Nephron progenitor cell (in vitro differentiated cells): ENCODE results near the gene RHBDL3.

ENCODE experiments used
- DNase-seq: peaks from one replicate; pipeline ENCODE4 v3.0.0; 2021
- H3K27ac Mint-ChIP-seq: 2 replicates; pipeline ENCODE4 v1.8.0; 2021; ENCODE audit warnings: mild to moderate bottlenecking, moderate library complexity, mixed read lengths
- H3K27me3 Mint-ChIP-seq: 2 replicates; pipeline ENCODE4 v1.8.0; 2021; ENCODE audit warnings: mild to moderate bottlenecking, low read depth, mixed read lengths; ENCODE audit not compliant: poor library complexity
- H3K36me3 Mint-ChIP-seq: 2 replicates; pipeline ENCODE4 v1.8.0; 2021; ENCODE audit warnings: low read depth, mixed read lengths
- H3K4me1 Mint-ChIP-seq: 2 replicates; pipeline ENCODE4 v1.8.0; 2021; ENCODE audit warnings: mixed read lengths
- H3K4me3 Mint-ChIP-seq: 2 replicates; pipeline ENCODE4 v1.8.0; 2021; ENCODE audit warnings: mild to moderate bottlenecking, moderate library complexity, mixed read lengths
- H3K9me3 Mint-ChIP-seq: 2 replicates; pipeline ENCODE4 v1.8.0; 2021; ENCODE audit warnings: mild to moderate bottlenecking, moderate library complexity, mixed read lengths
- TF ChIP-seq, protein P1 (sequence below): fragments of 200-600 bp; sonication (generic); IDR thresholded peaks from 2 replicates; pipeline ENCODE4 v1.5.0; 2021; ENCODE audit warnings: antibody characterized with exemption

Gene RHBDL3

DNA sequence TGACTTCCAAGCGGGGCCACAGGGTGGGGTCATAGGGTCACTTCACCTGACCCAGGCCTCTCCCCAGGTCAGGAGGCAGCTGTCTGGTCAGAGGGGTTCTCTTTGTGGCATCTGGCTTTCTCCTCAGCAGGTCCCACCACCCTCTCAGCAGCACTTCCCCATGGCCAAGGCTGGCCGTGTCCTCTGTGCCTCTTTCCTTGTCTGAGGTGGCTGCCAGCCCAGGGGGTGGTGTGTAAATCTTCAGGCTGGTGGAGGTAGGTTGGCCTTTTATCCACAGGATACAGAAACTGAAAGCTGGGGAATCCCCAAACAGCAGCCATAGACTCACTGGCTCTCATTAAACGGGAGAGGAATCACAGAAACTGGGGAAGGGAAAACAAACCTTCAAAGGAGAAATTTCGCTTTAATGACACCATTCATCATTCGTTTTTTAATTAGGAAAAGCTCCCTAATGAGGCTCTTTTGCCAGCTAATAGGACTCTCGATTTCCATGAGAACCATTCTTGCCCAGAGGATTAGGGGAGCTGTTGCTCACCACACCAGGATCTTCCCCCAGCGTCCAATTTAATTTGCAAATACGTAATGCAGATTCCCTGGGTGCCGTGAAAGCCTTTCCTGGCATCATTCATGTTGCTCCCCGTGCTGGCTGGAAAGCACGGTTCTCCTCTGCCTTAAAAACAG, 58.3 kb downstream of the RHBDL3 start:
- TF ChIP-seq, protein P1, sequence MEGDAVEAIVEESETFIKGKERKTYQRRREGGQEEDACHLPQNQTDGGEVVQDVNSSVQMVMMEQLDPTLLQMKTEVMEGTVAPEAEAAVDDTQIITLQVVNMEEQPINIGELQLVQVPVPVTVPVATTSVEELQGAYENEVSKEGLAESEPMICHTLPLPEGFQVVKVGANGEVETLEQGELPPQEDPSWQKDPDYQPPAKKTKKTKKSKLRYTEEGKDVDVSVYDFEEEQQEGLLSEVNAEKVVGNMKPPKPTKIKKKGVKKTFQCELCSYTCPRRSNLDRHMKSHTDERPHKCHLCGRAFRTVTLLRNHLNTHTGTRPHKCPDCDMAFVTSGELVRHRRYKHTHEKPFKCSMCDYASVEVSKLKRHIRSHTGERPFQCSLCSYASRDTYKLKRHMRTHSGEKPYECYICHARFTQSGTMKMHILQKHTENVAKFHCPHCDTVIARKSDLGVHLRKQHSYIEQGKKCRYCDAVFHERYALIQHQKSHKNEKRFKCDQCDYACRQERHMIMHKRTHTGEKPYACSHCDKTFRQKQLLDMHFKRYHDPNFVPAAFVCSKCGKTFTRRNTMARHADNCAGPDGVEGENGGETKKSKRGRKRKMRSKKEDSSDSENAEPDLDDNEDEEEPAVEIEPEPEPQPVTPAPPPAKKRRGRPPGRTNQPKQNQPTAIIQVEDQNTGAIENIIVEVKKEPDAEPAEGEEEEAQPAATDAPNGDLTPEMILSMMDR: no peak
- Mint-ChIP-seq H3K9me3 (no peaks in the 10 kb centered on the region), H3K27me3 (peaks cover 16% of the 10 kb centered on the region), H3K4me3 (no peak overlapping the region), H3K27ac (no peak overlapping the region), H3K4me1 (peaks cover 18% of the 10 kb centered on the region), H3K36me3 (no peaks in the 10 kb centered on the region)
- DNase-seq: no peak

DNA sequence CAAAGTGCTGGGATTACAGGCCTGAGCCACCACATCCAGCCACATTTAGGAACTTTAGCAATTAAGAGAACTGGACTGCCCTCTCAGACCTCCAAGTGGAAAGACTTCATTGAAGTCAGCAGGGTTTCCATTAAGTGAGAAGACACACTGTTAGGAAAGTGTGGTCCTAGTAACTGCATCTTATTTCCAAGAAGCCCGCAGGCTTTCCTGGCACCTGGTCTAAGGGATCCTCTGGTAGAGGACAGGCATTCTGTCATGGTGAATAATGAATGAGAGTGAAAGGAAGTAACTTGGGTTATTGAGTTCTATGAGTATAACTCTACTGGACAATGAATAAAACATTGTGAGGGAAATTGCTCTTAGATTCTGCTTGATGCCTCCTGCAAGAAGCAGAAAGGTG, 62.3 kb downstream of the RHBDL3 start:
- no peak overlapping the region for H3K4me3 Mint-ChIP-seq
- no peak overlapping the region for H3K27ac Mint-ChIP-seq
- peaks cover 5% of the 10 kb centered on the region for H3K27me3 Mint-ChIP-seq
- TF ChIP-seq, protein P1: no peak
- H3K9me3 Mint-ChIP-seq: no peaks in the 10 kb centered on the region
- peaks cover 17% of the 10 kb centered on the region for H3K4me1 Mint-ChIP-seq
- no peak for DNase-seq
- peaks cover 18% of the 10 kb centered on the region for H3K36me3 Mint-ChIP-seq

DNA sequence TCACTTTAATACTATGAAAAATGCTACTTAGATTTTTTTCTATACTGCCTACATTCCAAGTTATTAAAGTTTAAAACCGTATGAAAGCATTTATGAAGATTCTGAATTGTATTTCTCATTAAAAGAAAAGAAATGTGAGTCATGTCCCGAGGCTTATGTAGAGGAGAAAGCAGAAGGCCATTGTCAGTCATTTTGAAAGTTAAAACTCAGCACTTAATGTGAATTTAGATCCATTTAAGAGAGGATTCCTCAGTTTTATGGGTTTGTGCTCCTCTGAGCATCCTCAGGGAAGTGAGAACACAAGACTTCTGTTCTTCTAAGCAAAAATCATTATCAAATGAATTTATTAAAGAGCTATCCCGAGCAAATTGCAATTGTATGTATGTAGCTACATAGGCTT, 64.5 kb downstream of the RHBDL3 start:
- Mint-ChIP-seq H3K4me3 (no peak overlapping the region), H3K36me3 (peaks cover 40% of the 10 kb centered on the region), H3K27me3 (no peaks in the 10 kb centered on the region), H3K4me1 (no peaks in the 10 kb centered on the region), H3K9me3 (no peaks in the 10 kb centered on the region), H3K27ac (no peak overlapping the region)
- TF ChIP-seq, protein P1: no peak
- DNase-seq: no peak

DNA sequence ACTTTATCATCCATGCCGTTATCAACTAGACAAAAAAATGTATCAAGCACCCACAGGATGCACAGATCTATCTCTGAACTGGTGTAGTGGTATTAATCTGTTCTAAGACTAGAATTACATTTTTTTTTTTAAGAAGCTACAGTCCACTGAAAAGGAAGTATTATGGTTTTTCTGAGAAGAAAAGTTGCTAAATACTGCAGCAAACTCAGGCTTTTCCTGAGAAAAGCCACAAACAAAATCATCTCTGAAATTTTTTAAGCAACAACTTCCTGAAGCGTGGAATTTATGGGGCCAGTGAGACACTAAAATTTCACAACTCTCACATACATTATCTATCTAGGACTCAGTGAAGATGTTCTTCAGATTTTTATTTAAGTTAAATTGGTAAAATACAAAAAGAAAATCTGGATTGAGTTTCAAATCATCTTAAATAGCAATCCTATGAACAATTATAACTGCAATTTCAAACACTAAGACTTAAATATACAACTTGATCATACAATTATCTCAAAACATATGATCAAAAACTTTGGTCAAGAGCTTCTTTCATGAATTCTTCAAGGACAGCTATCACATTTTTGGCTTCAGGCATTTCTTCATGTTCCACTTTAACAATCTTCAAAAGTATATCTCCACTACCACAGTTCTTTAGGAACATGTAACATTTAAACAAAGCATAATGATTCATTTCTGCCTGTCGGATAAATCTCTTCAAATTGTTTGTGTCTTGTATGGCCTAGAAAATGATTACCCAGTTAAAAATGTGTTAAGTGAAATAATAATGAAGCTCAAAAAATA, 65.8 kb downstream of the RHBDL3 start:
- TF ChIP-seq, protein P1: no peak
- Mint-ChIP-seq H3K27ac (no peak overlapping the region), H3K36me3 (peaks cover 51% of the 10 kb centered on the region), H3K4me1 (no peaks in the 10 kb centered on the region), H3K9me3 (no peaks in the 10 kb centered on the region), H3K4me3 (no peak overlapping the region), H3K27me3 (no peaks in the 10 kb centered on the region)
- no peak for DNase-seq

DNA sequence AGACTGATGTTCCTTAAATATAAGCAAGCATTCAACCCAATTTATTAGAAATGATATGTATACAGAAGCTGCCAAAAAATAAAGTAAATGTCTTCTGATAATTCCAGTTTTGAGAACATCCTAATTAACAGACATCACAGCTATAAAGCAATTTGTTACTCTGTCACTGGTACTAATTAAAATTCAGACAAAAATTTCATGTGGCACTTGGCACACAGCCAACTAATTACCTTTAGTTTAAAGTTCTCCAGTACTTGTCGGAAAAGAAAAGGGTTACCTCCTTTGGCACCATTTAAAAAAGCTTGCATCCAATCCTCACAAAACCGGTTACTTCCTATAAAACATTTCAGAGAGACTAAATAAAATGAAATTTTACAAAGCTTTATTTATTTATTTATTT, 67.6 kb downstream of the RHBDL3 start:
- no peak overlapping the region for H3K4me3 Mint-ChIP-seq
- TF ChIP-seq, protein P1: no peak

More for the DNA sequence above, 67.6 kb downstream of the RHBDL3 start:
- Mint-ChIP-seq H3K4me1 (no peaks in the 10 kb centered on the region), H3K27ac (no peak overlapping the region), H3K27me3 (no peaks in the 10 kb centered on the region), H3K36me3 (peaks cover 59% of the 10 kb centered on the region), H3K9me3 (no peaks in the 10 kb centered on the region)
- no peak for DNase-seq
